Activated CD4-positive, alpha-beta T cell treated with anti-CD3 and anti-CD28 coated beads for 36 hours (primary cell): ENCODE results near the gene ZNF530. TPM values are rescaled to one million over a fixed set of nuclear protein-coding genes. Genes with fewer than 3 reads are reported as not detected.
A peak's percentile ranks its signal among the peaks of the same experiment; 100 is the strongest.

Source experiments
- ATAC-seq: fragments of 200-7000 bp; cut with Tn5 transposase; one replicate; pipeline ENCODE4 v1.10.0; 2021; ENCODE audit warnings: mild to moderate bottlenecking, moderate library complexity
- CTCF ChIA-PET: fragments of 350-600 bp; sonication (Branson Sonifier 250); formaldehyde crosslinking; loops from one replicate; lab custom pipeline; 2021; ENCODE audit warnings: antibody characterized with exemption; lab: Charles Lee
- POLR2A ChIA-PET: fragments of 350-600 bp; sonication (Branson Sonifier 250); formaldehyde crosslinking; loops from one replicate; lab custom pipeline; 2021; ENCODE audit warnings: antibody characterized with exemption, inconsistent platforms; lab: Charles Lee
- DNase-seq: peaks from one replicate; pipeline ENCODE4 v3.0.0-alpha.2; 2020
- H3K27ac Mint-ChIP-seq: one replicate; pipeline ENCODE4 v1.8.0; 2021; ENCODE audit warnings: mixed read lengths
- H3K27me3 Mint-ChIP-seq: one replicate; pipeline ENCODE4 v1.8.0; 2021; ENCODE audit warnings: mixed read lengths
- H3K36me3 Mint-ChIP-seq: one replicate; pipeline ENCODE4 v1.8.0; 2021; ENCODE audit warnings: low read depth, mixed read lengths
- H3K4me1 Mint-ChIP-seq: one replicate; pipeline ENCODE4 v1.8.0; 2021; ENCODE audit warnings: mixed read lengths
- H3K4me3 Mint-ChIP-seq: one replicate; pipeline ENCODE4 v1.8.0; 2021; ENCODE audit warnings: mild to moderate bottlenecking, moderate library complexity, mixed read lengths
- H3K9me3 Mint-ChIP-seq: one replicate; pipeline ENCODE4 v1.8.0; 2021; ENCODE audit warnings: low read depth, mixed read lengths
- intact Hi-C, 2 experiments: fragments of 100-400 bp; cut with DNase I in 1 of 2; cut with micrococcal nuclease in 1 of 2; formaldehyde crosslinking; loops; one replicate each; pipeline versions ENCODE4 v1.14.2 to v1.15.1; 2022 to 2024; cut with DNase I, micrococcal nuclease
- total RNA-seq, 2 experiments: library from RNA; stranded (reverse); gene quantifications; one replicate each; pipeline ENCODE4 v1.2.3, GENCODE V29; 2021

ZNF530 gene
- total RNA-seq, result 1 to 10 TPM; 7.1 to 7.2 TPM

DNA sequence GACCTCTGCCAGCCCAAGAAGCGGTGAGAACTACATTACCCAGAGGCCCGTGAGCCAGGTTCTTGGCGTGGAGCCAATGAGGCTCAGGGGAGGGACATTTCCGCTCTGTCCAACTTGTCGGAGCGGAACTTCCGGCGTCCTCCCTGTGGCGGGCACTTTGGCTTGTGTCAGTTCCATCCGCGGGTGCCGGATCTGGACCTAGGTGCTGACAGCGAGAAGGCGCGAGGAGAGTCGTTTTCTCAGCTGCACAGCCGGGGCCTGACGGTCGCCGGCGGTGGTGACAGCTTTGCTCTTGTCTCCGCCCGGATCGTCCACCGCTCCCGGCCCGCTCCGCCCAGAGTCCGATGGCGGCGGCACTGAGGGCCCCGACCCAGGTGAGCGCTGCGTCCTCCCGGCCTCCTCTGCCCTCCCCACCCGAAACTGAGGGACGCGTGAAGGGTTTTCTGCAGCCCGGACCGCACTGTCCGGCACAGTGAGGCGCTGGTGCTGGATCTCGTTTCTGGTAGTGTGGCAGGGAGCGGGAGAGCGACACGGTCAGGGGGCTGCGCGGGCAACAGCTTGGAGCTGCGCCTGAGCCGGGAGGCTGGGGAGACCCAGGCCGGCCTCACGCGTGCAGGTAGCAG is at the start of gene ZNF530:
TSS of gene ZNF530 (plus strand) at position 125 of the 623 bp plus-strand sequence. CDS start 4,461 bp downstream, outside the sequence.
- Mint-ChIP-seq H3K4me1 (peaks cover 12% of the 10 kb centered on the region), H3K9me3 (peaks cover 40% of the 10 kb centered on the region), H3K4me3 (peak within 1 kb of the TSS; percentile 81), H3K27me3 (no peaks in the 10 kb centered on the region), H3K27ac (peak within 1 kb of the TSS; percentile 79), H3K36me3 (peaks cover 41% of the 10 kb centered on the region)
- DNase-seq (peak; percentile 95), ATAC-seq (peak; percentile 98)
- CTCF ChIA-PET, result no interaction called here
- POLR2A ChIA-PET, result interaction anchor here (0.5 kb wide), 1 partner anchor 253 kb away, joined by 3 read pairs; no protein-coding TSS in a partner anchor
- intact Hi-C loops, result loop anchor here (1.0 kb wide), 8 partner anchors 14 to 189 kb away; partner anchors contain the start of genes ZNF134 (in 2 of the 2), ZIK1 (in 1 of the 2), ZNF17 (in 1 of the 2) and ZNF211 (in 1 of the 2)

DNA sequence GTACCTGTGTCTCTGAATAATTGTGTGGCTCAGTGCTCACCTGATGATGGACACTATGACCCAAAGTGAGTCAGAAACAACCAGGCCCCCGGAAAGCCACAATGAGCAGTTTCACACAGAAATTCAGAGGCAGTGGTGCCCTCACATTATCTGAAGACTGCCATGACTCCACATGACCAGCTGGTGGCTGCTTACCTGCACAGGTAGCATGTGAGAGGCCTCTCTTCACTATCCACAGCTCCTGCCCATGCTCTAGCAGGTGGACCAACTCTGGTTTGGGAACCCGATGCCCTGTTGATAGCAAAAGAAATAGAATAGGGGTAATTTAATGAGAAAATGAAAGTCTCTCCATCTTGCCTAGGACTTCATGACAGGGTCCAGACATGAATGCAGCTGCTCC is 47.3 kb upstream of the ZNF530 start:
- Mint-ChIP-seq H3K27ac (no peak overlapping the region), H3K4me1 (no peaks in the 10 kb centered on the region), H3K27me3 (no peaks in the 10 kb centered on the region), H3K36me3 (peaks cover 100% of the 10 kb centered on the region), H3K4me3 (no peak overlapping the region), H3K9me3 (peaks cover 57% of the 10 kb centered on the region)
- DNase-seq, result no peak
- intact Hi-C loops, result no loop called here
- CTCF ChIA-PET, result no interaction called here
- POLR2A ChIA-PET, result no interaction called here
- no peak for ATAC-seq

DNA sequence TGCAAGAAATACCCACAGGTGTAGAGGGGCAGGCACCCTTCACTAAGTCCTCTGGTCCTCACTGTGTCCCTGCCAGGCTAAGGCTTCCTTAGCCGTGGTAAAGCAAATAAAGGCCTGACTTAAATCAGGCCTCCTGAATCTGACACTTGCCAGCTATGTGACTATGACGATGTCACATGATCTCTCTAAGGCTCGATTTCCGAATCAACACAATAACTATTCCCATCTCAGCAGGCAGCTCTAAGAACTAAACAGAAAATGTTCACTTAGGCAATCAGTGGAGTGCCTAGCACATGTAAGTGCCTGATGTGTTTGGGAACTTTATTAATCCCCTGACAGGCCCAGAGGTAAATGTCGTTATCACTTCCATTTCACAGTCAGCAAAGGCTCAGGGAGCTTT is 42.0 kb upstream of the ZNF530 start:
- H3K36me3 Mint-ChIP-seq, result peaks cover 75% of the 10 kb centered on the region
- peaks cover 22% of the 10 kb centered on the region for H3K4me1 Mint-ChIP-seq
- H3K4me3 Mint-ChIP-seq, result no peak overlapping the region
- no peak overlapping the region for H3K27ac Mint-ChIP-seq
- CTCF ChIA-PET, result interaction anchor here (0.7 to 0.9 kb wide), 2 partner anchors 40 to 56 kb away, joined by 3 read pairs; no protein-coding TSS in a partner anchor
- ATAC-seq, result no peak
- DNase-seq, result no peak
- intact Hi-C loops, result no loop called here
- POLR2A ChIA-PET, result no interaction called here
- no peaks in the 10 kb centered on the region for H3K27me3 Mint-ChIP-seq
- peaks cover 38% of the 10 kb centered on the region for H3K9me3 Mint-ChIP-seq

DNA sequence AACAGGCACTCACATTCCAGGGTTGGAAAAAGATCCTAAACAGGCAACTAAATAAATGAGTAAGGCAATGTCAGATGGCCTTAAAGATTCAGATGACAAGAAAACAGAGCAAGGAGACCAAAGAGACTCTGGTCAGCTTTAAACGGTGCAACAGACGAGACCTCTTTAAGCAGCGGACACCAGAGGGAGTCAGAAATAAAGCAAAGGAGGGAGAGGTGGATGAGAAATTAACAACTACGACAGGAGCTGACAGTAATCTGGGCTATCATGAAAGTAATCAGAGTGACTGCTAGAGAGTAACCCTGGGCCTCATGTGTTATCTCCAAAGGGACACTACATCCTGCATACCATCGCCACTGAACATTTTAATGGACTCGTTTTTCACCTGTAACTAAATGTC is 41.2 kb upstream of the ZNF530 start:
- no peak for DNase-seq
- Mint-ChIP-seq H3K4me3 (peak overlapping the region; percentile 98), H3K9me3 (peaks cover 36% of the 10 kb centered on the region), H3K27me3 (no peaks in the 10 kb centered on the region), H3K4me1 (peaks cover 22% of the 10 kb centered on the region), H3K36me3 (peaks cover 68% of the 10 kb centered on the region), H3K27ac (peak overlapping the region; percentile 93)
- CTCF ChIA-PET, result interaction anchor here (0.7 kb wide), 1 partner anchor 41 kb away, joined by 3 read pairs; no protein-coding TSS in a partner anchor
- no peak for ATAC-seq
- intact Hi-C loops, result no loop called here
- POLR2A ChIA-PET, result no interaction called here

DNA sequence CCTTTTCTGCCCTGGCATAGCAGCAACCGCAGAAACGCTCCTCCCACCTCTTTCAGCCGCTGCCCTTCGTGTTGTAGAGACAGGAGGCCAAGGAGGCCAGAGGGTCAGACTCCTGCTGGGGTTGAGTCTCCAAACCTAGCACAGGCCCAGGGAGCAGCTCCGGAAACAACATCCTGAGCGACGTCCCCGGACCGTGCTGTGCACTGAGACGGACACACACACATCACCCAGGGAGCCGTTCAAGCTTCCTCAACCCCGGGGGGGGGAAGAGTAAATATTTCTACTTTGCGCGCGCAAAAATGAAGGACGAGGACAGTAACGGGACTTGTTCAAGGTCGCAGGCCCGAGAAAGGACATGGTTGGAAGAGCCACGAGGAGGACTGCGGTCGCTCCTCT is 40.7 kb upstream of the ZNF530 start:
- no peaks in the 10 kb centered on the region for H3K27me3 Mint-ChIP-seq
- ChIA-PET CTCF (interaction anchor here (0.7 to 0.8 kb wide), 2 partner anchors 42 to 72 kb away, joined by 3 to 5 read pairs; partner anchors contain the start of gene ZNF419), POLR2A (no interaction called here)
- peaks cover 36% of the 10 kb centered on the region for H3K9me3 Mint-ChIP-seq
- H3K4me1 Mint-ChIP-seq, result peaks cover 22% of the 10 kb centered on the region
- intact Hi-C loops, result loop anchor here (1.0 kb wide), 12 partner anchors 19 to 368 kb away; partner anchors contain the start of genes TRAPPC2B (in 1 of the 2), ZNF134 (in 1 of the 2), ZNF264 (in 1 of the 2) and ZNF304 (in 1 of the 2)
- DNase-seq (peak; percentile 42), ATAC-seq (peak; percentile 35)
- H3K36me3 Mint-ChIP-seq, result peaks cover 66% of the 10 kb centered on the region
- H3K4me3 Mint-ChIP-seq, result peak overlapping the region; percentile 98
- peak overlapping the region; percentile 93 for H3K27ac Mint-ChIP-seq

DNA sequence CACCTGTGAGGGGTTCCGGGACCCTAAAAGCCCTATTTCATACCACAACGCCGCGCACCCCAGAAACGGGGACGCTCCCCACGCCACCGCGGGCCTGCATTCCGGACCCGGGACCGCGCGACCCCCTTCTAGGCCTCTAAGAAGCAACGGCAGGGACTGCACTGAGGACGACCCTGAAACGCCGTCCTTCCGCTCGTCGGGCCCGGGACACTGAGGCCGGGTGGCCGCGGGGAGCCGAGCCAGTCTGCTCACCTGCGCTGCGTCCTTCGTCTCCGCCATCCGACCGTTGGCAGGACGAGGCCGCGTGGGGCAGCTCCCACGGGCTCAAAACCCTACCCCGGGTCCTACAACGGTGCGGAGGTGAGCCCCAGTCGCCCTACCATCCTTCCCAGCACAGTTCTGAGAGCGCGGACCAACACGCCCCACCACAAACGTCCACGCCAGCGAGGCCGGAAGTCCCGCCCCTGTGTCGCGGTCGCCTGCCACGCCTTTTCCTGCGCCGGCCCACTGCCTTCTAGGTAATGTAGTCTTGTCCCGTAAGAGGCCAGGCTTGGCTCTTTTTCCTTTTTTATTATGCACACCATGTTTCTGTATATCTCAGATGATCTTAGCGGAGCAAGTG is 40.2 kb upstream of the ZNF530 start, which contains the start of gene ZNF550:
TSS of gene ZNF550 (minus strand) at position 460 of the 622 bp plus-strand sequence. CDS start at position 279, 181 bp downstream.
- Mint-ChIP-seq H3K9me3 (peaks cover 34% of the 10 kb centered on the region), H3K36me3 (peaks cover 61% of the 10 kb centered on the region), H3K27ac (peak within 1 kb of the TSS; percentile 93), H3K4me1 (peaks cover 22% of the 10 kb centered on the region), H3K4me3 (peak within 1 kb of the TSS; percentile 98), H3K27me3 (no peaks in the 10 kb centered on the region)
- DNase-seq (peak; percentile 93), ATAC-seq (peak; percentile 97)
- intact Hi-C loops, result loop anchor here (1.0 kb wide), 12 partner anchors 19 to 368 kb away; partner anchors contain the start of genes TRAPPC2B (in 1 of the 2), ZNF134 (in 1 of the 2), ZNF264 (in 1 of the 2) and ZNF304 (in 1 of the 2)
- ChIA-PET CTCF (interaction anchor here (0.7 to 0.8 kb wide), 2 partner anchors 42 to 72 kb away, joined by 3 to 5 read pairs; partner anchors contain the start of gene ZNF419), POLR2A (no interaction called here)

DNA sequence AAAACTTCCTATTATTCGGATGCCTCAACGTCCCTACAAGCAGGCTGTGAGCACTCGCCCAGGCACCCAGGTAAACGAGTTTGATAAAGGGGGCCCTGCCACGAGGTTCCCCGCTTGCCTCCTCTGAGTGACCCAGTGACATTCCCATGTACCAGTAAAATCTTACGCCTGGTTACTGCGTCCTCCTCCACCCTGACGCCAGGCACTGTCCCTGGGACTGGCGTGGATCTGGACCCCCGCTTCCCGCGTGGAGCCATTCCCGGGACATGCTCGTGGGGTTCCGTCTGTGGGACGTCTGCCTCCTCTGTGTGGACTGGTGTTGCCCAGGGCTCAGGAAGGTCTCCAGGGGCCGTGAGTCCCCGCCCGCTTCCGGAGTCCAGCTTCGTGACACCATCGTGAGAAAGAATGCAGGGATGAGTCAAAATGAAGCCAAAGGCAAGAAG is 39.6 kb upstream of the ZNF530 start:
- POLR2A ChIA-PET, result no interaction called here
- Mint-ChIP-seq H3K4me3 (peak overlapping the region; percentile 98), H3K9me3 (peaks cover 32% of the 10 kb centered on the region), H3K4me1 (peaks cover 22% of the 10 kb centered on the region), H3K36me3 (peaks cover 57% of the 10 kb centered on the region), H3K27me3 (no peaks in the 10 kb centered on the region), H3K27ac (peak overlapping the region; percentile 83)
- peak; percentile 8 for DNase-seq
- CTCF ChIA-PET, result no interaction called here
- peak; percentile 7 for ATAC-seq
- intact Hi-C loops, result no loop called here

DNA sequence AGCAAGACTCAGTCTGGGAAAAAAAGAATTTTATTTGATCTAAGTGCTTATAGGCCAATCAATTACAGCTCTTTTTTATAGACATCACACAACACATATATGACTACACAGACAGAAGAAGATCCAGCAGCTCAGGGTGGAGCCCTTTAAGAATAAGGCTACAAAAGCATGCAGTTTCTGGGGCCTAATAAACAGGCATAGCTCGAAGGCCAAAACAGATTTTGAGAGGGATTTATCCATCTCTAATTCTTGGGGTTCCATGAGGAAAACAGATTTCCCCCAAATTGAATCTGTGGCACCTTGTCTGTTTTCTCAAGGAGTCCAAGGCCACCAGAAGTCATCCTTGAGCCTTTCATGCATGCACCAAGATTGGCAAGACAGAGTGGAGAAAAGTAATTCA is 36.1 kb upstream of the ZNF530 start:
- peaks cover 11% of the 10 kb centered on the region for H3K4me1 Mint-ChIP-seq
- H3K27me3 Mint-ChIP-seq, result no peaks in the 10 kb centered on the region
- intact Hi-C loops, result no loop called here
- no peak overlapping the region for H3K4me3 Mint-ChIP-seq
- H3K36me3 Mint-ChIP-seq, result peaks cover 41% of the 10 kb centered on the region
- peaks cover 49% of the 10 kb centered on the region for H3K9me3 Mint-ChIP-seq
- ATAC-seq, result no peak
- POLR2A ChIA-PET, result no interaction called here
- CTCF ChIA-PET, result no interaction called here
- no peak for DNase-seq
- no peak overlapping the region for H3K27ac Mint-ChIP-seq

DNA sequence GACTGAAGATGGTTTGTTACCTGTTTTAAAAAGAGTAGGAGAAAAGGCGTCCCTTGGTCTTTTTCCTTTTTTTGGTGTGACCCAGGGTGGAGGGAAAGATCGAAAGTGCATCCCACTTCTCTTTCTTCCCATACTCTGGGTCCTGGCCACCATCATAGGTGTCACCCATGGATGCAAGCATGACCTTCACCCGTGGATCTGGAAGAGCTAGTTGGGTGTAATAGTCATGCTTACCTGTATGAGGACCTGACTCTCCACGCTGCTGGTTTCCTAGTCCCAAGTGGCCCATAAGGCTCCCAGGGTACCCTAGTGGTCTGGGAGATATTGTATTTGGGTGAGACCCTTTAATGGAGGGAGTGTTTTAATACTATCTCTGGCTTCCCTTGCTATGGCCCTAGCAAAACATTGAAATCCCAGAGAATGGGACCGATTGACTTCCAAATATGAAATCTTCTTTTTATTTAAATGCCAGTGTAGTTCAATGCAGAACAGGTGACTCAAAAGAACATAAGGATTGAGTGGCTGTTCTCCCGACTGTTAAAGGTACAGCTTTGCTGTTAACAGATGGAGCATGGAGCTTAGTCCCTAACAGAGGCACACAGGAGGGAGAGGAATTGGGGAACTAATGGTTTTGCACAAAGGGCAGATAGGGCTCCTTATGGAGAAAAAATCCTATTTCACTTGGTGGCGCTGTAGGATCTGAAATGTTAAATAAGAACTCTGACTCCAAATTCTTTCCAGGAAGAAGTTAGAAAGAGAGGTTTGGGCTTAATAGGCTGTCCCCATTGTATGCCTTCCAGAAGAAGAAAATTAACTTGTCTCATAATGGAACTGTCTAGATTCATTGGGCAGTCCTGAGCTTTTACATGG is 33.1 kb upstream of the ZNF530 start:
- H3K36me3 Mint-ChIP-seq, result peaks cover 31% of the 10 kb centered on the region
- ATAC-seq (no peak), DNase-seq (peak; percentile 37)
- intact Hi-C loops, result no loop called here
- ChIA-PET POLR2A (no interaction called here), CTCF (no interaction called here)
- peaks cover 60% of the 10 kb centered on the region for H3K9me3 Mint-ChIP-seq
- H3K4me3 Mint-ChIP-seq, result no peak overlapping the region
- no peaks in the 10 kb centered on the region for H3K27me3 Mint-ChIP-seq
- H3K4me1 Mint-ChIP-seq, result no peaks in the 10 kb centered on the region
- no peak overlapping the region for H3K27ac Mint-ChIP-seq

DNA sequence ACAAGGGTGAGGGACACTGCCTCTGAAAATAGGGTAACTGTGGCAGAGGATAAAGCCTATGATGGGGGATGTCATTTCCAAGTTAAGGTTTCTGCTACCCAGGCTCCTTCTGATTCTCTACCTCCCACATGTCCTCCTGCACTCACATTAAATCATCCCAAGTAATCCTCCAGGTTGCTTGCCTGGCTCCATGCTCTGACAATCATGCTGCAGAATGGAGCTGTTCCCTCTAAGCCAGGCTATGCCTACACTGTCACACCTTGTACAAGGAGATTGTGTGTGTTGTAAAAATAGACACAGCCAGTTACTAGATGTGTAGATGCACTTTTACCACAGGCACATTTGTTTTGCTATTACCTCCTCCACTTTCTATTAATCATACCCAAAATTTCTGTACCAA is 29.0 kb upstream of the ZNF530 start:
- no peak for DNase-seq
- intact Hi-C loops, result no loop called here
- no peak for ATAC-seq
- H3K27ac Mint-ChIP-seq, result no peak overlapping the region
- H3K9me3 Mint-ChIP-seq, result peaks cover 75% of the 10 kb centered on the region
- ChIA-PET CTCF (no interaction called here), POLR2A (no interaction called here)
- H3K36me3 Mint-ChIP-seq, result peaks cover 57% of the 10 kb centered on the region
- H3K4me1 Mint-ChIP-seq, result no peaks in the 10 kb centered on the region
- no peak overlapping the region for H3K4me3 Mint-ChIP-seq
- H3K27me3 Mint-ChIP-seq, result no peaks in the 10 kb centered on the region
